Hematopoietic multipotent progenitor cell (in vitro differentiated cells): ENCODE data around the gene KATNAL2. TPM values are rescaled to one million over a fixed set of nuclear protein-coding genes. Genes with fewer than 3 reads are reported as not detected.
"Not testable (repeated sequence)": the region's sequence is repeated elsewhere in the genome, so short reads cannot be mapped to it uniquely, and the experiment has no call there.

Experiments
- DNase-seq, 3 donors: peaks; one replicate each; pipeline ENCODE4 v3.0.0-alpha.2; 2011 to 2015; ENCODE audit warnings: low read depth in 2 of 3, low spot score in 2 of 3
- total RNA-seq: library from RNA; depleted of rRNA; stranded (reverse); fragments of >200 nt; gene quantifications from one replicate; pipeline ENCODE4 v1.2.3, GENCODE V29; 2012

Gene KATNAL2
- total RNA-seq, 1 donor = 2.2 TPM

- DNase-seq = no peak
Observed at GRCh38 chr18:46920653-46921052, 3.3 kb downstream of the KATNAL2 start.

- no peak for DNase-seq
Observed at GRCh38 chr18:46939337-46939963, 22.0 kb downstream of the KATNAL2 start.

GRCh38 chr18:46939998-46940571, 22.7 kb downstream of the KATNAL2 start:
- no peak for DNase-seq

DNA sequence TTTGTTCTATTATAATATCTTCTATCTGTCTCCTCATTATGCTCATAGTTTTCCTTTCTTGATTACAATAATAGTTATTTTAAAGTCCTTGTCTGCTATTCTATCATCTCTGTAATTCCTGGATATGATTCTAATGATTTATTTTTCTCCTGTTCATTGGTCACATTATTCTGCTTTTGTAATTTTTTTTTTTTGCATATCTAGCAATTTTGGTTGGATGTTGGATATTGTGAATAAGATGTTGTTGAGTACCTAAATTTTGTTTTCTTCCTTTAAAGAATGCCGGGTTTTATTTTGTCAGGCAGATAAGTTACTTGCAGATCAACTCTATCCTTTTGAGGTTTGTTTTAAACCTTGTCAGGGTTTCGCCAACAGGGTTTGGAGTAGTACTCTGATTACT, 25.2 kb downstream of the KATNAL2 start:
- DNase-seq = no peak

DNA sequence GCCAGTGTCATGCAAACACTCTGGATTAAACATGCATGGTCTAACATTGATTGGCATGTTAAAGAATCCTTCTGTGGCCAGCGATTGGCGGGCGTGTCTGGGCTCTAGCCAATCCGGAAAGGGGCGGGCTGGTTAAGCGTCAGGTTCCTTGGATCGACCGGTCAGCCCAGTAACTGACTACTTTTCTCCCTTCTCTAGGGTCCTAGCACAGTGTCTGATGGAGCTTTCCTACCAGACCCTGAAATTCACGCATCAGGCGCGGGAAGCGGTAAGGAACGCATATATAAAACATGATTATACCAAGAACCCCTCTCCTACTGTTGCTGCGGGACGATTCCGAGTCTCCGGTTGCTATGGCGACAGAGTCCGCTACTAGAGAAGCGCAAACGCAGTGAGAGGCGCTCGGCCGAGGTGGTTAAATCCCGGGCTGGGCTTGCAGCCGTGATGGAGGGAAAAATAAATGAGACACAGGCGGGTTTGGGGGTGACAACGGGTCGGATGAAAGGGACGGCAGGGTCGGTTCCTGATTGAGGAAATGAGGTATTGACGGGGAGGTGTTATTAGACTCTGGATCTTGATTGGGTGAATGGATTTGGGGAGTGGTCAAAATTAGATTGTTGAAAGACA, 29.4 kb downstream of the KATNAL2 start:
- peak in 2 of 3 donors; percentile 67 to 80 for DNase-seq

DNA sequence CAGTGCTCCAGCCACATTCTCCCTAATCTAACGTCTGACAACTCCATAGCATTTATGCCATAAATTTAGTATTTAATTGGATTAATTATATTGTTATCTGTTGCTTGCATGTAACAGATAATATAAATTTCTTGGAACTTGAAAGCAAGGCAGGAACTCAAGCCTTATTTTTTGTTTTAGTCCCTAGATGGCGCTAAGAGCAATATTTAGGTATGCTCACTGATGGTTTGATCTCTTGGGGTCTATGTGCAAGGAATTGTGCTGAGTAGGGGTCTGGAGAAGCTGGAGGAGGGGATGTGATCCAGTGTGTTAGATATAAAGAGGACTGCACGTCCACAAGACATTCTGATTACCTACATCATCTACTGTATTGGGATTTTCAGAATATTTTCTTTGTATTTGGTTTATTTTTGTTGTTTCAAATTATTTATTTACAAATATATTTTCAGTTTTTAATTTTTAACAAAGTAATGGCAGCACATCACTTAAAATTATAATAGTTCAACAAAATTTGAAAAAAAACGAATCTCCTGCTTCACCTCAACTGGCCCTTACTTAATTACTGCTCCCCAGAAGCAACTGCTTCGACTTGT, 32.8 kb downstream of the KATNAL2 start:
- peak in 1 of 3 donors; percentile 42 for DNase-seq

DNA sequence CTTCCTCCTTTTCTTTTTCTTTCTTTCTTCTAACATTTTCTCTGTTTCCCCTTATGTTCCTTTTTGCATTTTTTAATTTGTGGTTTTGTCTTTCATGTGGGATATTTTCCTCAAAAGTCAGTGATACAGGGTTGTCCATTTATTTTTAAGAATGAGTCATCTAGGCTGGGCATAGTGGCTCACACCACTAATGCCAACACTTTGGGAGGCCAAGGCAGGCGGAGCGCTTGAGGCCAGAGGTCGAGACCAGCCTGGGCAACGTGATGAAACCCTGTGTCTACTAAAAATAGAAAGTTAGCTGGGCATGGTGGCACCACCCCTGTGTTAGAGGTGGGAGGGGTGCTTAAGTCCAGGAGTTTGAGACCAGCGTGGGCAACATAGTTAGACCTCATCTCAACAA, 35.8 kb downstream of the KATNAL2 start:
- DNase-seq = no peak

DNA sequence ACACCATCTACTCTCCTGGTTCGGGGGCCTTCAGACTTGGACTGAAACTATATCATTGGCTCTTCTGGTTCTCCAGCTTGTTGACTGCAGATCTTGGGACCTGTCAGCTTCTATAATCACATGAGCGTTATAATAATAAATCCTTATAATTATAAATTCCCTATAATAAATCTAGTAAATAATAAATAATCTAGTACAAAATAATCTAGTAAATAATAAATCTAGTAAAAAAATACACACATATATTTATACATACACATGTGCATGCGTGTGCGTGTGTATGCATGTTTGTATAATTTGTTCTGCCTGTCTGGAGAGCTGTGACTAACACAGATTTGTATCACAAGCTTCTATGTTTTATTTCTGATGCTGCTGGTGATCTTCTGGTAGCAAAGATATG, 40.8 kb downstream of the KATNAL2 start:
- no peak for DNase-seq

GRCh38 chr18:46963656-46964578, 46.5 kb downstream of the KATNAL2 start:
- not testable (repeated sequence) for DNase-seq

- not testable (repeated sequence) for DNase-seq
Observed at GRCh38 chr18:46964579-46965293, 47.3 kb downstream of the KATNAL2 start.

- DNase-seq = not testable (repeated sequence)
Observed at GRCh38 chr18:46966266-46966665, 48.9 kb downstream of the KATNAL2 start.

DNA sequence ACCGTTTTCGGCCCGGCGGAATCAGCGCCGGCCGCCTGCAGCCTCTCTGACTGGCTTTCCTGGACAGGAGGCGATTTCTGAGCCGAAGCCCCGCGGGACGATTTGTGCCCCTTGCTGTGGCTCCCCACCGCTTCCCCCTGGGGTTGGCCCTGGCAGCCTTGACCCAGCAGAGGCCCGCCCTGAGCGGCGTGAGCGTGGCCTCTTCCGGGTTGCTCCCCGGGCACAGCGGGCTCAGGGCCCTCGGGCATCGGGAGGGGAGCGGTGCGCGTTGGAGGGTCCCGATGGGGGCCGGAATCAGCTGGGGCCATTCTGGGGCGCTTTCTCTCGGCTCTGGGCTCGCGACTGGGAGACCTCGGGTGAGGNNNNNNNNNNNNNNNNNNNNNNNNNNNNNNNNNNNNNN, 52.1 kb downstream of the KATNAL2 start:
- DNase-seq = not testable (repeated sequence)

DNA sequence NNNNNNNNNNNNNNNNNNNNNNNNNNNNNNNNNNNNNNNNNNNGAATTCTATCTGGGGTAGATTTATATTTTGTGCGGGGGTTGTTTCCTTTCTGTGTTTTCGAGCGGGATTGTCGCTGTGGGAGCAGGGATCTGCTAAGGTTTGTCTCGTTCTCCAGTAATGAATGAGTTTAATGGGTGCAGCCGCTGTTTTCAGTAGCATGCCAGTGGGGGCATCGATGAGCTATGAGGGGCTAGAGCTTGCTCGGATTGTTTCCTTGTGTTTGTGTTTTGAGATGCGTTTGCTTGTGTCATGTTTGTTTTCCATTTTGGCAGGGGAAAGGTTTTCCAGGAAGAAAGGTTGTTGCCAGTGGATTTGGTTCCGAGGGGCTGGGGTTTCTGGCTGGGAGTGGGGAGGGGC, 102.5 kb downstream of the KATNAL2 start:
- DNase-seq = not testable (repeated sequence)

- not testable (repeated sequence) for DNase-seq
Observed at GRCh38 chr18:47020757-47021156, 103.4 kb downstream of the KATNAL2 start.

DNA sequence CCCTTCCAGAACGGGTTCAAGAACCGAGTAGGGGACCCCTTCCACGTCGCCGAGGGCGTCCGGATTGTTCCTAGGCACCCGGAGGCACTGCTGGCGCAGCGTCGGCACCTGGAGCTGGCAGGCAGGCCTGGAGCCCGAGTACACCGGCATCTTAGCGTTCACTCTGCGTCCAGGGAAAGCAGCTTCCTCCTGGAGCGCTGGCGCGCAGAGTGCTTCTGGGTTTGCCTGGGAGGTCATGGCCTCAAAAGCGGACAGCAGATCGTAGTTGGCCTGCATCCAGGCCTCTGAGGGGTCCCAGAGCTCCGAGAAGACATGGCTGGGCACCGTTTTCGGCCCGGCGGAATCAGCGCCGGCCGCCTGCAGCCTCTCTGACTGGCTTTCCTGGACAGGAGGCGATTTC, 105.4 kb downstream of the KATNAL2 start:
- not testable (repeated sequence) for DNase-seq

- not testable (repeated sequence) for DNase-seq
Observed at GRCh38 chr18:47023769-47024465, 106.5 kb downstream of the KATNAL2 start.

DNA sequence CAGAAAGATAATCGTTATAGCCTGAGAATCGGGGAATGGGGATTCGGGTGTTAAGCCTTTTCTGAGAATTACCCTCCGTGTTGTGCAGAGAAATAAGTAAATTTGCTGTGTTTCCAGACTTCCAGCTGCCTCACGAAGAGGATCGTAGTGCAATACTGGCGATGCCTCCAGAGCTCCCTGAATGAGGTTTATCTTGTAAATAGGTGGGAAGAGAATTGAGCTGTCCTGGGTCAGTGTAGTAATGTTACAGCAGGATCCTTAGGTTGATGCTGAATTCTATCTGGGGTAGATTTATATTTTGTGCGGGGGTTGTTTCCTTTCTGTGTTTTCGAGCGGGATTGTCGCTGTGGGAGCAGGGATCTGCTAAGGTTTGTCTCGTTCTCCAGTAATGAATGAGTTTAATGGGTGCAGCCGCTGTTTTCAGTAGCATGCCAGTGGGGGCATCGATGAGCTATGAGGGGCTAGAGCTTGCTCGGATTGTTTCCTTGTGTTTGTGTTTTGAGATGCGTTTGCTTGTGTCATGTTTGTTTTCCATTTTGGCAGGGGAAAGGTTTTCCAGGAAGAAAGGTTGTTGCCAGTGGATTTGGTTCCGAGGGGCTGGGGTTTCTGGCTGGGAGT, 108.3 kb downstream of the KATNAL2 start:
- not testable (repeated sequence) for DNase-seq

DNA sequence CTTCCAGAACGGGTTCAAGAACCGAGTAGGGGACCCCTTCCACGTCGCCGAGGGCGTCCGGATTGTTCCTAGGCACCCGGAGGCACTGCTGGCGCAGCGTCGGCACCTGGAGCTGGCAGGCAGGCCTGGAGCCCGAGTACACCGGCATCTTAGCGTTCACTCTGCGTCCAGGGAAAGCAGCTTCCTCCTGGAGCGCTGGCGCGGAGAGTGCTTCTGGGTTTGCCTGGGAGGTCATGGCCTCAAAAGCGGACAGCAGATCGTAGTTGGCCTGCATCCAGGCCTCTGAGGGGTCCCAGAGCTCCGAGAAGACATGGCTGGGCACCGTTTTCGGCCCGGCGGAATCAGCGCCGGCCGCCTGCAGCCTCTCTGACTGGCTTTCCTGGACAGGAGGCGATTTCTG, 111.3 kb downstream of the KATNAL2 start:
- DNase-seq = not testable (repeated sequence)
